ENCODE data around the gene CD200R1L.

- TF ChIP-seq CTCF (IDR thresholded peaks at IDR 0.05) (no peak), POLR2A (IDR thresholded peaks at IDR 0.05) (no peak)
Measured at GRCh38 chr3:112807685-112808084, 39.0 kb downstream of the CD200R1L start.
